HG02678 (cell line): Measurements from ENCODE around the gene TPRN.

Experiments used
- ATAC-seq: cut with Tn5 transposase; IDR thresholded peaks from one replicate; pipeline ENCODE4 v1.9.1; 2021; ENCODE audit warnings: mild to moderate bottlenecking, moderate library complexity; ENCODE audit not compliant: unreplicated experiment

TPRN gene

GRCh38 chr9:137225699-137226331, 25.3 kb upstream of the TPRN start:
- no peak for ATAC-seq

GRCh38 chr9:137224830-137225694, 24.5 kb upstream of the TPRN start, which contains the start of gene CYSRT1:
Gene CYSRT1, plus strand, starts transcription at chr9:137225174. Its CDS starts 448 bp downstream, at chr9:137225622.
- no peak for ATAC-seq

GRCh38 chr9:137223078-137223970, 22.8 kb upstream of the TPRN start:
- peak; percentile 69 for ATAC-seq

- peak; percentile 3 for ATAC-seq
These were observed 21.9 kb upstream of the TPRN start, which contains the start of gene RNF208 for GRCh38 chr9:137222190-137223077. Gene RNF208, minus strand, starts transcription at chr9:137222240. Its CDS starts 1,028 bp downstream, at chr9:137221212.

- no peak for ATAC-seq
These were observed 21.1 kb upstream of the TPRN start for GRCh38 chr9:137221506-137222111.

- no peak for ATAC-seq
These were observed 20.6 kb upstream of the TPRN start for GRCh38 chr9:137221095-137221505.

GRCh38 chr9:137220317-137221094, 20.0 kb upstream of the TPRN start:
- no peak for ATAC-seq

- ATAC-seq = no peak
These were observed 19.3 kb upstream of the TPRN start for GRCh38 chr9:137219757-137220316.

- no peak for ATAC-seq
These were observed 18.3 kb upstream of the TPRN start for GRCh38 chr9:137218754-137219271.

- no peak for ATAC-seq
These were observed 17.7 kb upstream of the TPRN start for GRCh38 chr9:137218212-137218753.

- no peak for ATAC-seq
These were observed 17.0 kb upstream of the TPRN start for GRCh38 chr9:137217276-137218211.

- ATAC-seq = no peak
These were observed 15.8 kb upstream of the TPRN start for GRCh38 chr9:137216188-137216965.

GRCh38 chr9:137215196-137215986, 14.8 kb upstream of the TPRN start:
- no peak for ATAC-seq

- no peak for ATAC-seq
These were observed 14.1 kb upstream of the TPRN start for GRCh38 chr9:137214620-137215019.
